Activated T-helper 1 cell treated with Interleukin-2 at 50 U/mL for 16 hours (primary cell): ENCODE results near the gene PDCD2L.

ENCODE experiments used
- DNase-seq: peaks from one replicate; pipeline ENCODE4 v3.0.0-alpha.2; 2020; ENCODE audit warnings: low read depth

PDCD2L gene

DNA sequence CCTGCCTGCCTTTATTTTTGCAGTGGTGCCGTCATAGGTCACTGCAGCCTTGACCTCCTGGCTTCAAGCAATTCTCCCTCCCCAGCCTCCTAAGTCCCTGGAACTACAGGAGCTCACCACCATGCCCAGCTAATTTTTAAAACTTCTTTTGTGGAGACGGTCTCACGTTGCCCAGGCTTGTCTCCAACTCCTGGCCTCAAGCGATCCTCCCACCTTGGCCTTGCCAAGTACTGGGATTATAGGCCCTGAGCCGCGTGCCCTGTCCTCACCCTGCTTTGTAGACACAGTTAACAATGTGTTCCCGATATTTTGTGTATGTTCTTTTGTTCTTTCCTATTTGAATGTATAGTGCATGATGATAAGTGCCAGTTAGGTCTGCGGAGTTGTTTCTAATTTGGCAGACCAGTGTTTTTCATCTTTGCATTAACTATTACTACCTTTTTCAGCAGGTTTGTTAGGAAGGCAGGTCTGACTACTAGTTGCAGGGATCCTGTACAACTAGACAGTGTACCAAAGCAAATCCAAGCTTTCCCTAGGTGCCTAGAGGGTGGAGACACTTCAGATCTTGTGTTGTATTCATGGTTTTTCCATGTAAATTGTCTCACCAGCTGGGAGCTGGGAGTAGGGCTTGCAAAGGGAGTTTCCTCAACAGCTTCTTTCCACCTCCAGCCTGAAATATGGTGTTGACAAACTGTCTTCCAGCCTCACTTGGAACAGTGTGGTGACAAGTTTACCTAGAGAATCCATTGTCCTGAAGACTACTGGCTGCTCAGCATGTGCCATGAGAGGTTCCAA, 67.9 kb downstream of the PDCD2L start:
- DNase-seq, result no peak

DNA sequence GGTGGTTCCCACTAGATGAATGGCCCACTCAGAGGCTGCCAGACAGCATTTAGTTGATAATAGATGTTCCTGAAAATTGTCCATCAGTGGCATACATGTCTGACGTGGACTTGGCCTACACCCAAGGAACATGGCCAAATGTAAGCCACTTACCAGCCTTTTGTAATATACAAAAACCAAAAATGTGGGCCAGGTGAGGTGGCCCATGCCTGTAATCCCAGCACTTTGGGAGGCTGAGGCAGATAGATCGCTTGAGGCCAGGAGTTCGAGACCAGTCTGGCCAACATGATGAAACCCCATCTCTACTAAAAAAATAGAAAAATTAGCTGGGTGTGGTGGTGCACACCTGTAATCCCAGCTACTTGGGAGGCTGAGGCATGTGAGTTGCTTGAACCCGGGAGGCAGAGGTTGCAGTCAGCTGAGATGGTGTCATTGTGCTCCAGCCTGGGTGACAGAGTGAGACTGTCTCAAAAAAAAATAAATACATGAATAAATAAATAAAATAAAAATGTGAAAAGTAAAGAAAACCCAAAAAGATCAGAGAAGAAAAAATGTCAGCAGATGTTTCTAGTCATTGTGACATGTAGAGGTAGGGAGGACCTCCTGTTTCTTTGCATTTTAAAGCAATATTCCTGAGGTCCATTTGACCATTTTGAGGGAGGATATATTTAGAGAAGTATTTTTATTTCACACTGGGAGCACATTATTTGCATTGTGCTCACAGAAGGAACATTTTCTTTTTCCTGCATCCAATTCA, 70.2 kb downstream of the PDCD2L start:
- no peak for DNase-seq

DNA sequence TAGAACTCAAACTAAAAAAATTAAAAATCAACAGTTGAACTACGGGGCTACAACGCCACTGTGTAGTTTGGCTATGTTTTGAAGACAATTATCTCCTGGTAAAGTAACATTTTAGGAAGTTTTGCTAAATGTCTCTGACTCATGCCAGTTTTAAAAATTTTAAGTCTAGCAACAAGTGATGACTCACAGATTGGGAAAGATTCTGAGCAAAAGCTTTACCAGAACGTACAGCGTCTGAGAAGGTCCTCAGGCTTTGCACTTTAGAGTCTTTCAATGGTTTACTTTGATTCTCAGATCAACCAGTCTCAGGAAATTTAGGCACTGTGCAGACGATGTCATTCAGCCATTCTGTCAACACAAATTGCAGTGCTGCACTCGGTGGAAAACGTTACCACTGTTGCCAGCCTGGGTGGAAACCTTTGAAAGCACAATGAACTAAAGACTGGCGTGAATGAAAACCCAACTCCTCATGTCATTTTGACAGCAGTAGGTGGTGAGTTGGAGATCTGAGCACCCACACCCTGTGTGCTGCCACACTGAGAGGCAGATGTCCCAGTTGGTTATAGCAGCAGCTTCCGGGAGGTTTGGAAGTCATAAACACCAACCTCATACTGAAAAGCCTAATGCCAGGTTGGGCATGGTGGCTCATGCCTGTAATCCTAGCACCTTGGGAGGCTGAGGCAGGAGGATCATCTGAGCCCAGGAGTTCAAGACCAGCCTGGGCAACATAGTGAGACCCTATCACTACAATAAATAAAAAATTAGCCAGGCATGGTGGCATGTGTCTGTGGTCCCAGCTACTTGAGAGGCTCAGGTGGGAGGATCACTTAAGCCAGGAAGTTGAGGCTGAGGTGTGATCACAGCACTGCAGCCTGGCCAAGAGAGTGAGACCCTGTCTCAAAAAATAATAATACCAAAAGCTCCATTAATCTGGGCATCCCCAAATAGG, 71.1 kb downstream of the PDCD2L start:
- DNase-seq, result no peak
